Thyroid gland (tissue), 4 donors: Measurements from ENCODE around the gene PDGFC. TPM values are rescaled to one million over a fixed set of nuclear protein-coding genes. Genes with fewer than 3 reads are reported as not detected.

Experiments
- DNase-seq, 2 donors: peaks; one replicate each; pipeline ENCODE4 v3.0.0-alpha.2; 2019
- H3K27ac ChIP-seq, 3 donors: fragments of 200-600 bp; sonication (generic); 1 replicate in 2 of 3; 2 replicates in 1 of 3; pipeline ENCODE4 v1.5.1; 2016 to 2019; ENCODE audit warnings: mild to moderate bottlenecking in 1 of 3, moderate library complexity in 1 of 3
- H3K27me3 ChIP-seq: fragments of 200-600 bp; sonication (generic); one replicate; pipeline ENCODE4 v1.5.1; 2019
- H3K36me3 ChIP-seq, 2 donors: fragments of 200-600 bp; sonication (generic); one replicate each; pipeline ENCODE4 v1.5.1; 2016 to 2019
- H3K4me1 ChIP-seq, 2 donors: fragments of 200-600 bp; sonication (generic); one replicate each; pipeline ENCODE4 v1.5.1; 2017 to 2019
- H3K4me3 ChIP-seq, 3 donors: fragments of 200-600 bp; sonication (generic); replicated peaks in 1 of 3; 1 replicate in 2 of 3; 2 replicates in 1 of 3; pipeline ENCODE4 v1.5.1; 2016; ENCODE audit warnings: mild to moderate bottlenecking in 1 of 3
- H3K9me3 ChIP-seq: fragments of 200-600 bp; sonication (generic); one replicate; pipeline ENCODE4 v1.5.1; 2017
- CTCF ChIP-seq, 6 experiments: fragments of 200-600 bp in 3 of 6; fragments of 450-650 bp in 3 of 6; sonication (generic) in 3 of 6; IDR thresholded peaks; one replicate each; pipeline ENCODE4 v1.5.1; 2016 to 2019; ENCODE audit warnings: antibody characterized with exemption in 6 of 6, mild to moderate bottlenecking in 2 of 6, inconsistent platforms in 1 of 6, moderate library complexity in 1 of 6
- POLR2A ChIP-seq, 2 donors: fragments of 450-650 bp; IDR thresholded peaks; one replicate each; pipeline ENCODE4 v1.6.1; 2017; ENCODE audit warnings: antibody characterized with exemption in 2 of 2, mild to moderate bottlenecking in 2 of 2, moderate library complexity in 1 of 2
- WGBS, 2 donors: methylation state at CpG; one replicate each; pipeline ENCODE4 v1.1.5; 2017; 5-methylcytosine and 5-hydroxymethylcytosine counted together
- intact Hi-C: fragments of 100-400 bp; cut with DNase I; formaldehyde crosslinking; loops from one replicate; pipeline ENCODE4 v1.15.1; 2023
- total RNA-seq, 4 donors: library from RNA; depleted of rRNA; stranded (reverse); fragments of >200 nt; gene quantifications; one replicate each; pipeline ENCODE4 v1.2.3, GENCODE V29; 2016

Gene PDGFC
- total RNA-seq, 4 donors from 2014 or later: 28.9 to 34.6 (median 29.9) TPM

- 87 to 91% methylated on average over 4 of the region's 4 CpGs for WGBS, 2 donors
- Histone ChIP-seq H3K4me1 (no peaks in the 10 kb centered on the region), H3K9me3 (no peaks in the 10 kb centered on the region), H3K27me3 (no peaks in the 10 kb centered on the region), H3K36me3 (no peaks in the 10 kb centered on the region), H3K4me3 (no peak overlapping the region), H3K27ac (no peak overlapping the region)
- intact Hi-C loops: no loop called here
- DNase-seq: no peak
- TF ChIP-seq CTCF (IDR thresholded peaks at IDR 0.05): no peak
- no peak for TF ChIP-seq POLR2A (IDR thresholded peaks at IDR 0.05)
Observed at GRCh38 chr4:156779042-156779441, 192.6 kb downstream of the PDGFC start.

- H3K4me3 ChIP-seq: no peak overlapping the region
- H3K27me3 ChIP-seq: no peaks in the 10 kb centered on the region
- WGBS, 2 donors: 95 to 97% methylated on average over 1 of the region's 1 CpG
- no peak overlapping the region for H3K27ac ChIP-seq
- H3K4me1 ChIP-seq: no peaks in the 10 kb centered on the region
- intact Hi-C loops: no loop called here
- TF ChIP-seq CTCF (IDR thresholded peaks at IDR 0.05): no peak
- no peak for TF ChIP-seq POLR2A (IDR thresholded peaks at IDR 0.05)
- H3K9me3 ChIP-seq: no peaks in the 10 kb centered on the region
- no peaks in the 10 kb centered on the region for H3K36me3 ChIP-seq
- no peak for DNase-seq
Observed at GRCh38 chr4:156778606-156779005, 193.0 kb downstream of the PDGFC start.

DNA sequence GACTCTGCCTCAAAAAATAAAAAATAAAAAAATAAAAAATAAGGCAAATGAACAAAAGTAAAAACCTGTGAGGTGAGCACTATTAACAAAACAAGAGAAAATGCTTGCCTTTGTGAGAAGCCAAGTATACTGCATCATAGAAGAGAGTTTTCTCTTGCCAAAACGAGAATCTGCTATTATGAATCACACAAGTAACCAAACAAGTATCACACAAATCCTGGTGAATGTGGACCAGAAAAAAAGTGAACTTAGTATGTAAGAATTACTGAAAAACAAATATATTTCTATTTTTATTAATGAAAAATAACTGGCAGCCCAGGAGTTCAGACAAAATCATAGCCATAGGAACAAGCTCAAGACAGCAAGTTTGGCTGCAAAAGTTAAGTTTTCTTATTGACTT lies 193.5 kb downstream of the PDGFC start:
- Histone ChIP-seq H3K27me3 (no peaks in the 10 kb centered on the region), H3K9me3 (no peaks in the 10 kb centered on the region), H3K4me3 (no peak overlapping the region), H3K36me3 (no peaks in the 10 kb centered on the region), H3K27ac (no peak overlapping the region), H3K4me1 (no peaks in the 10 kb centered on the region)
- 77% methylated on average over 1 of the region's 1 CpG for WGBS, 2 donors
- intact Hi-C loops: no loop called here
- no peak for DNase-seq
- TF ChIP-seq POLR2A (IDR thresholded peaks at IDR 0.05) (no peak), CTCF (IDR thresholded peaks at IDR 0.05) (no peak)

- no peaks in the 10 kb centered on the region for H3K27me3 ChIP-seq
- DNase-seq: no peak
- no peaks in the 10 kb centered on the region for H3K36me3 ChIP-seq
- intact Hi-C loops: no loop called here
- no peak overlapping the region for H3K27ac ChIP-seq
- no peak overlapping the region for H3K4me3 ChIP-seq
- no peaks in the 10 kb centered on the region for H3K9me3 ChIP-seq
- no peak for TF ChIP-seq POLR2A (IDR thresholded peaks at IDR 0.05)
- no peak for TF ChIP-seq CTCF (IDR thresholded peaks at IDR 0.05)
- 33 to 55% methylated on average over 1 of the region's 1 CpG for WGBS, 2 donors
- H3K4me1 ChIP-seq: peaks cover 0 to 21% of the 10 kb centered on the region in 2 donors
Observed at GRCh38 chr4:156775813-156776212, 195.8 kb downstream of the PDGFC start.

DNA sequence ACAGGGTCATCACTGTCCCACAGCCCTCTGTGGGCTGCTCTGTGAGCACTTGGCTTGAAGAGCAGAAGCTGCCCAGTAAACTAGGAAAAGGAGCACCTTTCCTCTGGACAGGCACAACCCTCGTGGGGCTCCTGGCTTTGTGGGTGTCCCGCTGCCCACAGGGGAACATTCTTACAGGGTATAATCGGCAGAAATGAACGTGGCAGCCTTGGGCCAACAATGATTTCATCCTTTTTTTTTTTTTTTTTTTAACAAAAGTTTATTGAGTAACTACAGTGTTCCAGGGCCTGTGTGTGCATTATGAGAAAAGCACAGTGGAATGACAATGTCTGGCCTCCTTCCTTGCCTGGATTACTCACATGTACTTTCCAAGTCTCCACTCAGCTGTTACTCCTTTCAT lies 197.2 kb downstream of the PDGFC start:
- H3K4me1 ChIP-seq: peaks cover 0 to 29% of the 10 kb centered on the region in 2 donors
- H3K9me3 ChIP-seq: no peaks in the 10 kb centered on the region
- no peaks in the 10 kb centered on the region for H3K27me3 ChIP-seq
- DNase-seq: no peak
- no peak overlapping the region for H3K27ac ChIP-seq
- WGBS, 2 donors: 83 to 87% methylated on average over 4 of the region's 4 CpGs
- no peak overlapping the region for H3K4me3 ChIP-seq
- H3K36me3 ChIP-seq: no peaks in the 10 kb centered on the region
- TF ChIP-seq CTCF (IDR thresholded peaks at IDR 0.05) (no peak), POLR2A (IDR thresholded peaks at IDR 0.05) (no peak)
- intact Hi-C loops: no loop called here
